GM18505 (cell line): ENCODE results near the gene FAM20C.

Experiments
- ATAC-seq: cut with Tn5 transposase; IDR thresholded peaks from one replicate; pipeline ENCODE4 v1.9.1; 2021; ENCODE audit not compliant: unreplicated experiment
- POLR2A ChIP-seq: IDR thresholded peaks from 4 replicates; pipeline ENCODE4 v1.6.1; 2011; ENCODE audit warnings: borderline replicate concordance; ENCODE audit not compliant: insufficient read depth, insufficient read length; ENCODE audit errors: extremely low read depth

FAM20C gene

GRCh38 chr7:186516-187113 lies 5.8 kb upstream of the FAM20C start:
- TF ChIP-seq POLR2A = no peak
- no peak for ATAC-seq

GRCh38 chr7:187227-187927 lies 5.0 kb upstream of the FAM20C start:
- no peak for ATAC-seq
- TF ChIP-seq POLR2A = no peak

GRCh38 chr7:188174-188573 lies 4.2 kb upstream of the FAM20C start:
- no peak for TF ChIP-seq POLR2A
- no peak for ATAC-seq

GRCh38 chr7:188727-189500 lies 3.5 kb upstream of the FAM20C start:
- TF ChIP-seq POLR2A = no peak
- no peak for ATAC-seq

GRCh38 chr7:189719-190118 lies 2.7 kb upstream of the FAM20C start:
- no peak for TF ChIP-seq POLR2A
- ATAC-seq = no peak

GRCh38 chr7:190196-190595 lies 2.2 kb upstream of the FAM20C start:
- TF ChIP-seq POLR2A = no peak
- no peak for ATAC-seq

- no peak for ATAC-seq
- no peak for TF ChIP-seq POLR2A
Measured at GRCh38 chr7:191105-191980, 1.0 kb upstream of the FAM20C start.

- TF ChIP-seq POLR2A = no peak
- ATAC-seq = no peak
Measured at GRCh38 chr7:192701-193480, 520 bp downstream of the FAM20C start.

- ATAC-seq = no peak
- TF ChIP-seq POLR2A = no peak
Measured at GRCh38 chr7:193481-194251, 1.3 kb downstream of the FAM20C start.

GRCh38 chr7:194252-195009 lies 2.1 kb downstream of the FAM20C start:
- no peak for TF ChIP-seq POLR2A
- ATAC-seq = no peak
